ENCODE measurements around the gene SHANK1.
"Not testable (repeated sequence)": the region's sequence is repeated elsewhere in the genome, so short reads cannot be mapped to it uniquely, and the experiment has no call there.

SHANK1 gene

GRCh38 chr19:50632151-50632835, 87.3 kb downstream of the SHANK1 start:
- no peak for DNase-seq

- no peak for DNase-seq
These were observed 89.8 kb downstream of the SHANK1 start for GRCh38 chr19:50629801-50630200.

GRCh38 chr19:50629194-50629593, 90.4 kb downstream of the SHANK1 start:
- DNase-seq = no peak

- DNase-seq = no peak
These were observed 91.1 kb downstream of the SHANK1 start for GRCh38 chr19:50628551-50628950.

DNA sequence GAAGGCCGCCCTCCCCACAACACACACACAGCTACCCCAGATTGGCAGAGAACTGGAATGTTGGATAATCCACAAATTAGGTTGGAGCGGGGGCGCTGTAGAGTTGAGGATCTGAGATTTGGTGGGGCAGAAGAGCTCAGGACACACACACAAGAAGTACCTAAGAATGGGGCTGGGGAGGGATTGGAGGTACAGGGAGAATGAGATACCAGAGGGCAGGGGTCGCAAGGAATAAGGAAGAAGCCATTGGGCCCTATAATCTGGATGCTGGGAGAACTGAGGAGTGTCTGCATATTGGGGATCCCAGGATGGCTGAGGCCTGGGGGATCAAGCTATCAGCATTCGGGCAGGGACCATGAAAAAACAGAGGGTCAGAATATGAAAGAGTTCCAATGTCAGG, 91.5 kb downstream of the SHANK1 start:
- no peak for DNase-seq

GRCh38 chr19:50626795-50627194, 92.8 kb downstream of the SHANK1 start:
- DNase-seq = no peak

GRCh38 chr19:50626011-50626410, 93.6 kb downstream of the SHANK1 start:
- DNase-seq = no peak

GRCh38 chr19:50624949-50625600, 94.5 kb downstream of the SHANK1 start:
- no peak for DNase-seq

GRCh38 chr19:50620394-50620906, 99.2 kb downstream of the SHANK1 start:
- DNase-seq = not testable (repeated sequence)

GRCh38 chr19:50619184-50619583, 100.4 kb downstream of the SHANK1 start:
- DNase-seq = not testable (repeated sequence)

DNA sequence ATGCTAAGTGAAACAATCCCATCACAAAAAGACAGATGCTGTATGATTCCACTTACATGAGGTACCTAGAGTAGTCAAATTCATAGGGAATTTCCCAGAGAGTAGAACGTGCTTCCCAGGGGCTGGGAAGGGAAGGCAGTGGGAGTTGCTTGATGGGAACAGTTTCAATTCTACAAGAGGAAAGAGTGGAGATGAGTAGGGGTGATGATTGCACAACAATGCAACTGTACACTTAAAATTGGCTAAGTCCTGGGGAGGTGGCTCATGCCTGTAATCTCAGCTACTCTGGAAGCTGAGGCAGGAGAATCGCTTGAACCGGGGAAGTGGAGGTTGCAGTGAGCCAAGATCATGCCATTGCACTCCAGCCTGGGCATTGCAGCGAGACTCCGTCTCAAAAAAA, 101.2 kb downstream of the SHANK1 start:
- DNase-seq = not testable (repeated sequence)

GRCh38 chr19:50612504-50613404, 106.8 kb downstream of the SHANK1 start:
- DNase-seq = not testable (repeated sequence)

Measured in activated CD4-positive, alpha-beta T cell treated with anti-CD3 and anti-CD28 coated beads, Interleukin-10, Interleukin-2, amounts not matched to agents 100 ng/mL and 50 ng/mL, durations not matched to agents 16 hours and 8 hours (primary cell).